HG03558 (cell line): ENCODE results near the gene FTCDNL1.

Experiments
- ATAC-seq: cut with Tn5 transposase; IDR thresholded peaks from one replicate; pipeline ENCODE4 v1.9.1; 2021; ENCODE audit warnings: moderate number of reproducible peaks; ENCODE audit not compliant: unreplicated experiment; ENCODE audit errors: extremely low read depth

Gene FTCDNL1

GRCh38 chr2:199749571-199749970 lies 101.4 kb downstream of the FTCDNL1 start:
- no peak for ATAC-seq

GRCh38 chr2:199744724-199745123 lies 106.3 kb downstream of the FTCDNL1 start:
- ATAC-seq: no peak

GRCh38 chr2:199744260-199744659 lies 106.7 kb downstream of the FTCDNL1 start:
- ATAC-seq: no peak

- no peak for ATAC-seq
Observed at GRCh38 chr2:199743415-199744120, 107.4 kb downstream of the FTCDNL1 start.

- ATAC-seq: no peak
Observed at GRCh38 chr2:199742884-199743283, 108.1 kb downstream of the FTCDNL1 start.

GRCh38 chr2:199740111-199740428 lies 110.9 kb downstream of the FTCDNL1 start:
- no peak for ATAC-seq

- no peak for ATAC-seq
Observed at GRCh38 chr2:199739413-199740110, 111.4 kb downstream of the FTCDNL1 start.

- no peak for ATAC-seq
Observed at GRCh38 chr2:199738727-199739412, 112.1 kb downstream of the FTCDNL1 start.

GRCh38 chr2:199734651-199735050 lies 116.3 kb downstream of the FTCDNL1 start:
- ATAC-seq: no peak

GRCh38 chr2:199734011-199734410 lies 117.0 kb downstream of the FTCDNL1 start:
- ATAC-seq: no peak

GRCh38 chr2:199727801-199728200 lies 123.2 kb downstream of the FTCDNL1 start:
- no peak for ATAC-seq

- no peak for ATAC-seq
Observed at GRCh38 chr2:199727306-199727705, 123.7 kb downstream of the FTCDNL1 start.

- ATAC-seq: no peak
Observed at GRCh38 chr2:199718074-199718473, 132.9 kb downstream of the FTCDNL1 start.

- no peak for ATAC-seq
Observed at GRCh38 chr2:199717587-199717907, 133.4 kb downstream of the FTCDNL1 start.

- no peak for ATAC-seq
Observed at GRCh38 chr2:199716807-199717586, 134.0 kb downstream of the FTCDNL1 start.

GRCh38 chr2:199713746-199714145 lies 137.2 kb downstream of the FTCDNL1 start:
- ATAC-seq: no peak

GRCh38 chr2:199710551-199710950 lies 140.4 kb downstream of the FTCDNL1 start:
- ATAC-seq: no peak
